HL-60 (cell line): Measurements from ENCODE around the gene PNPLA1.

Source experiments
- DNase-seq, 2 experiments: peaks; one replicate each; pipeline ENCODE4 v3.0.0-alpha.2; 2010 to 2020; ENCODE audit warnings: low read depth in 1 of 2, low spot score in 1 of 2
- H3K27ac ChIP-seq: fragments of 250-450 bp; sonication (Bioruptor Pico); replicated peaks from 2 replicates; pipeline ENCODE4 v1.5.1; 2020; ENCODE audit warnings: mild to moderate bottlenecking, moderate library complexity
- H3K27me3 ChIP-seq: fragments of 250-450 bp; sonication (Bioruptor Pico); 2 replicates; pipeline ENCODE4 v1.5.1; 2021; ENCODE audit warnings: mild to moderate bottlenecking, moderate library complexity; ENCODE audit not compliant: insufficient read depth, poor library complexity, severe bottlenecking
- H3K4me3 ChIP-seq: replicated peaks from 2 replicates; pipeline ENCODE4 v1.5.1; 2011; ENCODE audit warnings: mild to moderate bottlenecking, control low read depth, low read length; ENCODE audit not compliant: insufficient read depth
- CTCF ChIP-seq: IDR thresholded peaks from one replicate; pipeline ENCODE4 v1.5.1; 2011; ENCODE audit warnings: low read length, control low read depth, inconsistent platforms; ENCODE audit not compliant: insufficient read depth
- GABPA ChIP-seq: IDR thresholded peaks from 2 replicates; pipeline ENCODE4 v1.6.1; 2012; ENCODE audit warnings: low read depth
- POLR2AphosphoS5 ChIP-seq: IDR thresholded peaks from 2 replicates; pipeline ENCODE4 v1.6.1; 2012; ENCODE audit warnings: low read depth
- REST ChIP-seq: IDR thresholded peaks from 2 replicates; pipeline ENCODE4 v1.6.1; 2012; ENCODE audit warnings: low read depth; ENCODE audit not compliant: insufficient replicate concordance
- SPI1 ChIP-seq: IDR thresholded peaks from 2 replicates; pipeline ENCODE4 v1.6.1; 2012; ENCODE audit warnings: low read depth, mild to moderate bottlenecking, borderline replicate concordance

Gene PNPLA1

GRCh38 chr6:36232172-36232571 is 37.7 kb upstream of the PNPLA1 start:
- peak; percentile 33 to 40 for DNase-seq
- no peaks in the 10 kb centered on the region for H3K27me3 ChIP-seq
- H3K27ac ChIP-seq, result no peak overlapping the region
- TF ChIP-seq SPI1 (peak; percentile 81), POLR2AphosphoS5 (no peak)
- H3K4me3 ChIP-seq, result no peak overlapping the region

GRCh38 chr6:36235309-36235708 is 34.6 kb upstream of the PNPLA1 start:
- Histone ChIP-seq H3K27ac (no peak overlapping the region), H3K4me3 (no peak overlapping the region), H3K27me3 (no peaks in the 10 kb centered on the region)
- no peak for TF ChIP-seq POLR2AphosphoS5
- TF ChIP-seq REST, result no peak
- TF ChIP-seq CTCF, result no peak
- no peak for TF ChIP-seq GABPA
- TF ChIP-seq SPI1, result no peak
- DNase-seq, result no peak

- no peak for TF ChIP-seq SPI1
- TF ChIP-seq GABPA, result no peak
- no peak for TF ChIP-seq POLR2AphosphoS5
- TF ChIP-seq CTCF, result no peak
- no peak for TF ChIP-seq REST
- DNase-seq, result no peak
These were observed 34.0 kb upstream of the PNPLA1 start for GRCh38 chr6:36235862-36236261.

GRCh38 chr6:36239774-36240173 is 30.1 kb upstream of the PNPLA1 start:
- Histone ChIP-seq H3K27ac (no peak overlapping the region), H3K4me3 (no peak overlapping the region), H3K27me3 (no peaks in the 10 kb centered on the region)
- no peak for TF ChIP-seq SPI1
- no peak for TF ChIP-seq GABPA
- TF ChIP-seq CTCF, result no peak
- TF ChIP-seq REST, result no peak
- TF ChIP-seq POLR2AphosphoS5, result no peak
- no peak for DNase-seq

More at GRCh38 chr6:36235862-36236261, 34.0 kb upstream of the PNPLA1 start:
- Histone ChIP-seq H3K4me3 (no peak overlapping the region), H3K27me3 (no peaks in the 10 kb centered on the region), H3K27ac (no peak overlapping the region)
